OCI-LY3 (cell line): ENCODE measurements around the gene APOA1.

Experiments
- EZH2phosphoT487 ChIP-seq: fragments of 200-600 bp; shearing (Covaris generic); IDR thresholded peaks from 2 replicates; pipeline ENCODE4 v1.6.1; 2018; ENCODE audit warnings: antibody characterized with exemption, mixed run types, low read depth
- TF ChIP-seq, protein P1 (sequence below): fragments of 200-600, 300-600 bp; sonication (generic); IDR thresholded peaks from 2 replicates; pipeline ENCODE4 v1.5.1; 2014; ENCODE audit warnings: antibody characterized with exemption, low read length, low read depth

DNA sequence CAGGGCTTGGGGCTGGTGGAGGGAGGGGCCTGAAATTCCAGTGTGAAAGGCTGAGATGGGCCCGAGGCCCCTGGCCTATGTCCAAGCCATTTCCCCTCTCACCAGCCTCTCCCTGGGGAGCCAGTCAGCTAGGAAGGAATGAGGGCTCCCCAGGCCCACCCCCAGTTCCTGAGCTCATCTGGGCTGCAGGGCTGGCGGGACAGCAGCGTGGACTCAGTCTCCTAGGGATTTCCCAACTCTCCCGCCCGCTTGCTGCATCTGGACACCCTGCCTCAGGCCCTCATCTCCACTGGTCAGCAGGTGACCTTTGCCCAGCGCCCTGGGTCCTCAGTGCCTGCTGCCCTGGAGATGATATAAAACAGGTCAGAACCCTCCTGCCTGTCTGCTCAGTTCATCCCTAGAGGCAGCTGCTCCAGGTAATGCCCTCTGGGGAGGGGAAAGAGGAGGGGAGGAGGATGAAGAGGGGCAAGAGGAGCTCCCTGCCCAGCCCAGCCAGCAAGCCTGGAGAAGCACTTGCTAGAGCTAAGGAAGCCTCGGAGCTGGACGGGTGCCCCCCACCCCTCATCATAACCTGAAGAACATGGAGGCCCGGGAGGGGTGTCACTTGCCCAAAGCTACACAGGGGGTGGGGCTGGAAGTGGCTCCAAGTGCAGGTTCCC, 7.8 kb downstream of the APOA1 start, which contains the start of gene APOC3:
- TF ChIP-seq, protein P1, sequence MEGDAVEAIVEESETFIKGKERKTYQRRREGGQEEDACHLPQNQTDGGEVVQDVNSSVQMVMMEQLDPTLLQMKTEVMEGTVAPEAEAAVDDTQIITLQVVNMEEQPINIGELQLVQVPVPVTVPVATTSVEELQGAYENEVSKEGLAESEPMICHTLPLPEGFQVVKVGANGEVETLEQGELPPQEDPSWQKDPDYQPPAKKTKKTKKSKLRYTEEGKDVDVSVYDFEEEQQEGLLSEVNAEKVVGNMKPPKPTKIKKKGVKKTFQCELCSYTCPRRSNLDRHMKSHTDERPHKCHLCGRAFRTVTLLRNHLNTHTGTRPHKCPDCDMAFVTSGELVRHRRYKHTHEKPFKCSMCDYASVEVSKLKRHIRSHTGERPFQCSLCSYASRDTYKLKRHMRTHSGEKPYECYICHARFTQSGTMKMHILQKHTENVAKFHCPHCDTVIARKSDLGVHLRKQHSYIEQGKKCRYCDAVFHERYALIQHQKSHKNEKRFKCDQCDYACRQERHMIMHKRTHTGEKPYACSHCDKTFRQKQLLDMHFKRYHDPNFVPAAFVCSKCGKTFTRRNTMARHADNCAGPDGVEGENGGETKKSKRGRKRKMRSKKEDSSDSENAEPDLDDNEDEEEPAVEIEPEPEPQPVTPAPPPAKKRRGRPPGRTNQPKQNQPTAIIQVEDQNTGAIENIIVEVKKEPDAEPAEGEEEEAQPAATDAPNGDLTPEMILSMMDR, result no peak
- TF ChIP-seq EZH2phosphoT487, result no peak
